Mucosa of stomach (tissue), 1 donor: ENCODE data around the gene RAD21L1.

Experiments
- H3K27me3 ChIP-seq: one replicate; pipeline ENCODE4 v1.7.0; 2013; ENCODE audit warnings: mild to moderate bottlenecking, low read length; ENCODE audit not compliant: control insufficient read depth, insufficient read depth
- H3K36me3 ChIP-seq: one replicate; pipeline ENCODE4 v1.7.0; 2013; ENCODE audit warnings: low read length; ENCODE audit not compliant: control insufficient read depth, insufficient read depth
- H3K4me1 ChIP-seq: one replicate; pipeline ENCODE4 v1.7.0; 2013; ENCODE audit warnings: mild to moderate bottlenecking, low read length; ENCODE audit not compliant: control insufficient read depth, insufficient read depth
- H3K4me3 ChIP-seq: one replicate; pipeline ENCODE4 v1.7.0; 2013; ENCODE audit warnings: low read length
- H3K9ac ChIP-seq: one replicate; pipeline ENCODE4 v1.7.0; 2013; ENCODE audit warnings: mild to moderate bottlenecking, low read length, moderate library complexity
- H3K9me3 ChIP-seq: one replicate; pipeline ENCODE4 v1.7.0; 2013; ENCODE audit warnings: mild to moderate bottlenecking, low read length, moderate library complexity; ENCODE audit not compliant: control insufficient read depth
- donor health status: Pancreatic carcinoma.

The RAD21L1 gene

DNA sequence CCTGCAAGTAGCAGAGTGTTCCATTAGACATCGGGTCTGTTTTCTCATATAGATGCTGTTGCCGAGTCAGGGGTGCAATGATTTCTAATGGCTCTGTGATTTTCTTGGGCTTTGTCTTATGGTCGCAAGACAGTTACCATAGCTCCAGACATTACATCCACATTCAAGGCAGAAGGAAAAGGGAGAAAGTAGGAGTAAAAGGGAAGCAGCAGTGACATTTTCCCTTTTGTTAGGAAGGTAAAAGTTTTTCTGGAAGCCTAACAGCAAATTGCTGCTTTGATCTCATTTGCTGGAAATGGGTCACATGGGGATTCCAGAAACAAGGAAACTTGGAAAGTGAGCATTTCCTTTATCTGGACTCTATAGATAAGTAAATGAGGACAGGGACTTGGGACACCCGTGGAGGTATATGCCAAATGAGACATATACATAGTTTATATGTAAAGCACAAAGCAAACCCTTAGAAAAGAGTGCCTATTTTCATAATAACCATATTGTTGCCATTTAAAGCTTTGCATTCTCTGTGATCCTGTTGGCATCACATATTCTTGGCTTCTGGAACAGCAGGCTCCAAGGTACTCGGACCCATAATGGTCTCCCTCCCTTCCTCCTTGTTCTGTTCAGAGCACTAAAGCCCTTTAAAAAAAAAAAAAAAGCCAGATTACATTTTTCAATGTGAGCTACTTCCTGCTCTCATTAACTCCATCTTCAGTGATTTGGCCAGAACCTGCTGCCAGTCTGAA is 22.9 kb upstream of the RAD21L1 start, which contains the start of gene C20orf202:
C20orf202 (plus strand) TSS at position 693 of the 743 bp plus-strand sequence. CDS start 132 bp downstream, outside the sequence.
- Histone ChIP-seq H3K27me3 (no peaks in the 10 kb centered on the region), H3K36me3 (no peaks in the 10 kb centered on the region), H3K4me3 (no peak within 1 kb of the TSS), H3K9ac (no peak within 1 kb of the TSS), H3K4me1 (peaks cover 14% of the 10 kb centered on the region), H3K9me3 (no peaks in the 10 kb centered on the region)

DNA sequence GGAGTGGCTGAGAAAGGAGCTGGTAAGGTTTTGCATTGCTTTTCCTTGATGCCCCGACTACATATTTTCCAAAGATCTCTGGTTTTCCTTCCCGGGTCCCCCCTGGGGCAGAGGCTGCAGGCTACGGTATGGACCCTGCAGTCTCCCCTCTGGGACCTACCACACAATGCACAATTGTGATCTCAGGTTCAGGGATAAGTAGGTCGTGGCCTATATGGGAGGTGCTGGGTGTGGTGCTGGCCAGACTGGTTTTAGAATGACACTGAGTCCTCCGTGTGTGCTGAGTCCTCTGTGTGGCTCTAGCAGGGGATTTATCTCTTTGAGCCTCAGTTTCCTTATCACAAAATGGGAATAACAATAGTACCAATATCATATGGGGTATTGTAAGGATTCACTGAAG is 22.2 kb upstream of the RAD21L1 start:
- Histone ChIP-seq H3K36me3 (no peaks in the 10 kb centered on the region), H3K4me1 (peaks cover 14% of the 10 kb centered on the region), H3K27me3 (no peaks in the 10 kb centered on the region), H3K9me3 (no peaks in the 10 kb centered on the region), H3K4me3 (no peak overlapping the region), H3K9ac (no peak overlapping the region)

DNA sequence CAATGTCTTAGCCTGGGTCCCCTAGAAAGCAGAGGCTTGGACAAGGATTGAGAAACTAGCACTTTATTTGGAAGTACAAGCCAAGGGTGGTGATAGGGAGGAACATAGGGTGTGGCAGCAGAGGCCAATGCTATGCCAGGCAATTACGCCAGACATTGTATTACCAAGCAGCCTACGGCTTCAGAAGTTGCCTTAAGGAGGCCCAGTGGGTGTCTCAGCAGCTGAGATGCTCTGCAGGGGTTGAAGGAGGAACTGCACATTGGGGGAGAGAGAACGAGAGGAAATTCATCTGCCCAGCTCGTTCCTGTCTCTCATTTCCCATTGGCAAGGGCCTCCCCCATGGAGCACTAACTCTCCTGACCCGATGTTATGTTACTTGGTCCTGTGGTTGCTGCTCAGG is 21.7 kb upstream of the RAD21L1 start:
- Histone ChIP-seq H3K36me3 (no peaks in the 10 kb centered on the region), H3K9me3 (no peaks in the 10 kb centered on the region), H3K9ac (no peak overlapping the region), H3K4me1 (peaks cover 14% of the 10 kb centered on the region), H3K4me3 (no peak overlapping the region), H3K27me3 (no peaks in the 10 kb centered on the region)

DNA sequence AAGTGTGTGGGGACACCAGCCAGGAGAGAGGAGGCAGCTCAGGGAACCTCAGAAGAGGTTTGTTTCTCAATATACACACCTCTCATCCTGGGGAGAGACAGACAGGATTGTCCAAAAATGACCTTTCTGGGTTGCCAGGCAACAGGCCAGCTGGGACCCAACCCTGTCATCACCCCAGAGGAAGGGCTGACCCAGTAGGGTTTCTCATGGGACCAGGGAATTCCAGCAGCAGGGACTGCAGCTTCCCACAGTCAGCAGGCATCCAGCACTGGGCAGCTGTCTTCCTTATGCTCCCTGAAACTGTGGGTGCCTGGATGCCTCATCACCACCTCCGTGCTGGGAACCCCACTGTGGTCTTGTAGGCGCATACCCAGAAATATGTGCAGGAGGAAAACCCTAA is 21.3 kb upstream of the RAD21L1 start:
- no peaks in the 10 kb centered on the region for H3K36me3 ChIP-seq
- no peak overlapping the region for H3K9ac ChIP-seq

DNA sequence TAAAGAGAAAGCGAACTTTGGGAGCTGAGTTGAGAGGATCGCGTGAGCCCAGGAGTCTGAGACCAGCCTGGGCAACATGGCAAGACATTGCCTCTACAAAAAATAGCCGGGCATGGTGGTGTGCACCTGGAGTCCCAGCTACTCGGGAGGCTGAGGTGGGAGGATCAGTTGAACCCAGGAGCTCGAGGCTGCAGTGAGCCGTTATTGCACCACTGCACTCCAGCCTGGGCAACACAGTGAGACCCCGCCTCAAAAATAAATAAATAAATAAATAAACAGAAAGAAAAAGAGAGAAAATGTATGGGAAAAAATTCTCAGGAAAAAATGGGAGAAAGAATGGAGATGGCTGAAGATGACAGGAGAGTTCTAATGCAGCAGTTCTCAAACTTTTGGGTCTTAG is 20.0 kb upstream of the RAD21L1 start:
- Histone ChIP-seq H3K4me3 (no peak overlapping the region), H3K36me3 (no peaks in the 10 kb centered on the region), H3K4me1 (peaks cover 14% of the 10 kb centered on the region), H3K9me3 (no peaks in the 10 kb centered on the region), H3K27me3 (no peaks in the 10 kb centered on the region), H3K9ac (no peak overlapping the region)

More for the DNA sequence above, 21.3 kb upstream of the RAD21L1 start:
- Histone ChIP-seq H3K9me3 (no peaks in the 10 kb centered on the region), H3K4me1 (peaks cover 14% of the 10 kb centered on the region), H3K27me3 (no peaks in the 10 kb centered on the region), H3K4me3 (no peak overlapping the region)

DNA sequence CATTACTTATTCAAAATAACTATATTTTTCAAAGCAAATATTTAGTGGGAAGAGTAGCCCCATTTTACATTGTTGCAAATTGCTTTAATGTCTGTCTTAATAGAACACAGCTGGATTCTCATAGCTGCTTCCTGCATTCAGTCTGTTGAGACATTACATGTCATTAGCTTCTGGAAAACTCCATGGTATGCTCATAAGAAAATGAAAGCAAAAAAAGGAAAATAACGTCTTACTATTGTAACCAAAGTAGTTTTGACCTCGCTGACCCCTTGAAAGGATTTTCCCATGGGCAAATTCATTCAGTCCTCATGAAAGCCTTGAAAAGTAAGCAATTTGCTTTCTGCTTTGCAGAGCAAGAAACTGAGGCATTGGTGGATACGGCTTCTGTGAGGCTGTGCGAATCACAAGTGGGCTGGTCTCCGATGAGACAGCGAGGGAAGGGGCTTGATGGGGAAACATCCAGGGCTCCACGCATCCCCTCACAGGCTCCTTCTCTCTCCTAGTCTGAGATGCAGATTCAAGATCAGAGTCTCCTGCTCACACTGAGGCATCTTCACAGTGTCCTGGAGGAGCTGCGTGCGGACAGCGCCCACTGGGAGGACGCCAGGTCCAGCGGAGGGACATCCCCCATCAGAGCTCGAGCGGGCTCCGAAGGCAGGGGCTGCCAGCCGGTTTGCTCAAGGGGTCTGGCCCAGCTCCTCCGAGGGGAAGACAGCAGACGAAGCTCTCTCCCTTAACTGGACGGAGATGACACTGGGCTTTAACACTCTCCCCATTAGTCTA is 19.3 kb upstream of the RAD21L1 start:
- Histone ChIP-seq H3K4me3 (no peak overlapping the region), H3K9me3 (no peaks in the 10 kb centered on the region)

DNA sequence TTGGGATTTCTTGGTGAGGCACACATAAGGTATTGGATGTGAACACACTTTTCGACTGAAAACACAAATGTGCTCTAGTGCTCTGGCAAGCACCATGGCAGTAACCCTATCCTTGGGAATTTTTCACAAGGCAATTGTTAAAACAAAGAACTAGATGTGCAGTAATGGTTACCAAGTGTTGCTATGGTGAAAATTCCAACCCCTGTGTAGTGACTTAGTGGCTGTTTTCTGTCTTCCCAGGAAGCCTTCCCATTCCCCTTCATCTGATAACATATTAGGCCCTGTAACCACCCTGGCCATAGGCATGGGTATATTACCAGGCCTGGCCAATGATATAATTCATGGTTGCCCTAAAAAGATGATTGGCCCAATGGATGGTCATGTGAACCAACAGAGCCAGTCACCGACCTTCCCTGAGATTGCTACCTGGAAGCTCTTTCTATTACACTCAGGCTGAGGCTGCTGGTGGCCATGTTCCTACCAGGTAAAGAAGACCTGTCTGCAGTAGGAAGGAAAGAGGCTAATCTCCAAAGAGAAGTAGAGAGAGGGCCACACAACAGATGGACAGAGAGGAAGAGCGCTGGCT is 18.5 kb upstream of the RAD21L1 start:
- Histone ChIP-seq H3K4me3 (no peak overlapping the region), H3K9ac (no peak overlapping the region)

More for the DNA sequence above, 19.3 kb upstream of the RAD21L1 start:
- H3K9ac ChIP-seq, result no peak overlapping the region
- H3K4me1 ChIP-seq, result peaks cover 14% of the 10 kb centered on the region
- no peaks in the 10 kb centered on the region for H3K27me3 ChIP-seq
- no peaks in the 10 kb centered on the region for H3K36me3 ChIP-seq

DNA sequence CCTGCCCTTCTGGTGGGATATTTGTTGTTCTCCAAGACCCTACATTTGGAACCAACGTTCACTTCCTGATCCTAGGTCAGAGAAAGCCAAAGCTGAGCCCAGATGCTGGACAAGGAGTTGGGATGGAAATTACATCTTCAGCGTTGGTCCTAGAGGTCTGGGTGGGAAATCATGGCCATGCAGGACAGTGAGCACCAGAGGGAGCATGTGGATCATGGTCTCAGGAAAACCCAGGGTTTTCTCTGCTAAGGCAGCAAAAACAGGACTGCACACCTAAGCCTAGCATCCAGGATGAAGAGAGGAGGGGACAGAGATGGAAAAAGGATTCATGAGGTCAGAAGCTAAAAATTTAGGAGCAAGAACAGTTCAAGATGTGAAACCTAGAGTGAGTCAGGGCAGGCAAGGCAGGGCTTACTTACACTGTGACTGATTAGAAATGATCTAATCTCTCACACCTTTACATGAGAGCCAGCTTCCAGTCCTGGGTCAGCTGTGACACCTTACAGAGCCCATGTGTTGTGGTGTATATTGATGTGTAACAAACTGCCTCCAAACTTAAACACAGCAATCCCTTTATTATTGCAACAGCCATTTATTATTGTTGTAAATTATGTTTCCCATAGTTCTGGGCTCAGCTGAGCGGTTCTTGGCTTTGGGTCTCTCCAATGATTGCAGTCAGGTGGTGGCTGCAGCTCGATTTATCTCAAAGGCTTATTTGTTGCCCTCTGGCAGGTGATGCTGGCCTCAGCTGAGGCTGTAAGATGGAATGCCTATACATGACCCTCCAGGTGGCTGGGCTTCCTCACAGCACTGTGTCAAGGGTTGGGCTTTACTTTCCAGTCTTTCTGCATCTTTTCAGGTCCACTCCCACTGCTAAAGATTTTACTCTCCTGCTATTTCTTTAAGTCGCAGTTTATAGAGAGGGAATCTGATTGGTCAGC is 16.1 kb upstream of the RAD21L1 start:
- no peaks in the 10 kb centered on the region for H3K4me1 ChIP-seq
- no peaks in the 10 kb centered on the region for H3K9me3 ChIP-seq
- no peak overlapping the region for H3K4me3 ChIP-seq
- H3K36me3 ChIP-seq, result no peaks in the 10 kb centered on the region
- H3K27me3 ChIP-seq, result no peaks in the 10 kb centered on the region
- no peak overlapping the region for H3K9ac ChIP-seq

More for the DNA sequence above, 18.5 kb upstream of the RAD21L1 start:
- Histone ChIP-seq H3K36me3 (no peaks in the 10 kb centered on the region), H3K9me3 (no peaks in the 10 kb centered on the region), H3K27me3 (no peaks in the 10 kb centered on the region), H3K4me1 (peaks cover 14% of the 10 kb centered on the region)

DNA sequence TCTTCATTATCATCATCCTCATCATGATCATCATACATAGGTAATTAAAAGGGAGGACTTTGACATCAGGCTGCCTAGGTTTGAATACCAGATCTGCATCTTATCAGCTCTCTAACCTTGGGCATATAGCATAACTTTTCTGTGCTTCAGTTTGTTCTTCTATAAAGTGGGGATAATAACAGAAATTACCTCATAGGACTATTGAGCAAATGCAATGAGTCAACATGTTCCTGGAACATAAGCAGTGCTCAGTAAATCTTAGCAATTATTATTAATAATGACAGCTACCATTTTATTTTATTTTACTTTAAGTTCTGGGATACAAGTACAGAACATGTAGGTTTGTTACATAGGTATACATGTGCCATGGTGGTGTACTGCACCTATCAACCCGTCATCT is 15.3 kb upstream of the RAD21L1 start:
- no peaks in the 10 kb centered on the region for H3K27me3 ChIP-seq
- no peaks in the 10 kb centered on the region for H3K9me3 ChIP-seq
- H3K4me1 ChIP-seq, result no peaks in the 10 kb centered on the region

DNA sequence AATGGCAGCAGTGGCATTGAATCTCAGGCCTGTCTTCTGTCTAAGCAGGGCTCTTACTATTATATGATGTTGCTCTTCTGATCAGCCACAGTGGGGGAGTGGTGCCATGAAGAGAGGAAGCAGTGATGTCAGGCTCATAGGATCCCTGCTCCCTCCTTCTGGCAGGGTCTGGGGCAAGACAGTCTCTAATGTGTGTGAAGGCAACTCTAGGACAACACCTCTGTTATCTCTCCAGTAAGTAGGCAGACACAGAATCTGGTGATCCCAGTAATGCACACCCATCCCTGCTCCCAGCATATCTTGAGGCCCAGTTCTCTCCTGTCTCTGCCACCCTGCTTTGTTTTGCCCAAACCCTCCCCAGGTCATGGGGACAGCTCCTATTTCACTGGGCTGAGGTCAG is 13.8 kb upstream of the RAD21L1 start:
- Histone ChIP-seq H3K27me3 (no peaks in the 10 kb centered on the region), H3K4me1 (no peaks in the 10 kb centered on the region), H3K9ac (no peak overlapping the region), H3K9me3 (no peaks in the 10 kb centered on the region), H3K36me3 (no peaks in the 10 kb centered on the region), H3K4me3 (no peak overlapping the region)

More for the DNA sequence above, 15.3 kb upstream of the RAD21L1 start:
- no peak overlapping the region for H3K9ac ChIP-seq
- no peaks in the 10 kb centered on the region for H3K36me3 ChIP-seq
- H3K4me3 ChIP-seq, result no peak overlapping the region

DNA sequence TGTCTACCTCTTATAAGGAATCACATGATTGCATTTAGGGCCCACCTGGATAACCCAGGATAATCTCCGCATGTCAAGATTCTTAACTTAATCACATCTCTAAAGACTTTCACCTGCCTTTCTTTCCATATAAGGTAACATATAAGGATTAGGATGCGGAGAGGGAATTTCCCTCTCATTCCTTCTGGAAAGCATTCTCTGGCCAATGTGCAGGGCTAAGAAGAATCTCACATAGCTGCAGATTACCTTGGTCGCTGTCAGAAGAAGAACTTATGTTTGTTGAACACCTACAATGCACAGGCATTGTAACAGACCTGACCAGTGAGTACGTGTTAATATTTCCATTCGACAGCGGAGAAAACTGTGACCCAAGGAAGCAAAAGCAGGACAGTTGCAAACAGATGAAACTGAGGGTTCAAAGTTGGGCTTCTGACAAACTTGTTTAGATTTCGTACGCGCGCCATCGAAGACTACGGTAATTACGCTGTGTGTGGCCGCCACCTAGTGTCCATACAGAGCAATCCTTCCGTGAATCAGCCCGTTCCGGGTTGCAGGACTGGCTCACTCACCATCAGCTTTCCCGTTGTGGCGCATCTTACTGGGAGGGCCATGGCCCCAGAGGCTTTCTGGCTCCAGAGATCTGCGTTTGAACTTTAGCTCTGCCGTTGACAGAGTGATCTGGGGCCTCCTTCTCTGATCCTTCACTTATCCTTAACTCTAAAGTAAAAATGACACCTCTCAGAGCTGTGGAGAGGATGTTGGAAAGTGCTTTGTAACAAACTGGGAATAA is 13.0 kb upstream of the RAD21L1 start:
- Histone ChIP-seq H3K27me3 (no peaks in the 10 kb centered on the region), H3K9ac (no peak overlapping the region), H3K4me1 (no peaks in the 10 kb centered on the region), H3K4me3 (no peak overlapping the region), H3K36me3 (no peaks in the 10 kb centered on the region), H3K9me3 (no peaks in the 10 kb centered on the region)
